Thymus (tissue), 14 donors: ENCODE data around the gene OSBPL9. TPM values are rescaled to one million over a fixed set of nuclear protein-coding genes. Genes with fewer than 3 reads are reported as not detected.
A peak's percentile ranks its signal among the peaks of the same experiment; 100 is the strongest.

Experiments used
- DNase-seq, 9 donors: peaks; one replicate each; pipeline ENCODE4 v3.0.0-alpha.2; 2013; ENCODE audit warnings: low spot score in 9 of 9, low read depth in 6 of 9, missing footprints in 1 of 9
- H3K27ac ChIP-seq, 2 donors: one replicate each; pipeline ENCODE4 v1.5.1; 2013; ENCODE audit warnings: control low read depth in 1 of 2, low read depth in 1 of 2, low read length in 1 of 2, mild to moderate bottlenecking in 1 of 2, moderate library complexity in 1 of 2
- H3K27me3 ChIP-seq, 2 donors: one replicate each; pipeline ENCODE4 v1.5.1; 2013; ENCODE audit warnings: low read length in 1 of 2; ENCODE audit not compliant: control insufficient read depth in 2 of 2, insufficient read depth in 1 of 2
- H3K36me3 ChIP-seq, 2 donors: one replicate each; pipeline ENCODE4 v1.5.1; 2013; ENCODE audit warnings: low read length in 1 of 2, mild to moderate bottlenecking in 1 of 2, moderate library complexity in 1 of 2; ENCODE audit not compliant: control insufficient read depth in 2 of 2, insufficient read depth in 2 of 2
- H3K4me1 ChIP-seq, 2 donors: one replicate each; pipeline ENCODE4 v1.5.1; 2013; ENCODE audit warnings: low read length in 2 of 2; ENCODE audit not compliant: control insufficient read depth in 2 of 2, insufficient read depth in 2 of 2
- H3K4me3 ChIP-seq, 2 donors: one replicate each; pipeline ENCODE4 v1.5.1; 2013; ENCODE audit warnings: low read length in 2 of 2, control low read depth in 1 of 2, mild to moderate bottlenecking in 1 of 2
- H3K9me3 ChIP-seq, 2 donors: one replicate each; pipeline ENCODE4 v1.5.1; 2013; ENCODE audit warnings: low read length in 1 of 2, mild to moderate bottlenecking in 1 of 2; ENCODE audit not compliant: control insufficient read depth in 2 of 2, insufficient read depth in 1 of 2
- WGBS: extraction: QIAGEN DNeasy Blood & Tissue Kit; methylation state at CpG from one replicate; pipeline ENCODE4 v1.1.7; 2013; 5-methylcytosine and 5-hydroxymethylcytosine counted together
- long read RNA-seq, 10 donors: transcript quantifications; one replicate each; lab custom pipeline, GENCODE V29; 2026
- polyA plus RNA-seq: library from polyadenylated mRNA; stranded (reverse); fragments of 200-250 nt; gene quantifications from one replicate; pipeline ENCODE4 v1.2.3, GENCODE V29; 2013
- total RNA-seq: library from RNA; stranded (reverse); fragments of 120-200 nt; gene quantifications from one replicate; pipeline ENCODE4 v1.2.4, GENCODE V29; 2013
- donor health status: healthy.

OSBPL9 gene, protein sequence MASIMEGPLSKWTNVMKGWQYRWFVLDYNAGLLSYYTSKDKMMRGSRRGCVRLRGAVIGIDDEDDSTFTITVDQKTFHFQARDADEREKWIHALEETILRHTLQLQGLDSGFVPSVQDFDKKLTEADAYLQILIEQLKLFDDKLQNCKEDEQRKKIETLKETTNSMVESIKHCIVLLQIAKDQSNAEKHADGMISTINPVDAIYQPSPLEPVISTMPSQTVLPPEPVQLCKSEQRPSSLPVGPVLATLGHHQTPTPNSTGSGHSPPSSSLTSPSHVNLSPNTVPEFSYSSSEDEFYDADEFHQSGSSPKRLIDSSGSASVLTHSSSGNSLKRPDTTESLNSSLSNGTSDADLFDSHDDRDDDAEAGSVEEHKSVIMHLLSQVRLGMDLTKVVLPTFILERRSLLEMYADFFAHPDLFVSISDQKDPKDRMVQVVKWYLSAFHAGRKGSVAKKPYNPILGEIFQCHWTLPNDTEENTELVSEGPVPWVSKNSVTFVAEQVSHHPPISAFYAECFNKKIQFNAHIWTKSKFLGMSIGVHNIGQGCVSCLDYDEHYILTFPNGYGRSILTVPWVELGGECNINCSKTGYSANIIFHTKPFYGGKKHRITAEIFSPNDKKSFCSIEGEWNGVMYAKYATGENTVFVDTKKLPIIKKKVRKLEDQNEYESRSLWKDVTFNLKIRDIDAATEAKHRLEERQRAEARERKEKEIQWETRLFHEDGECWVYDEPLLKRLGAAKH
- total RNA-seq (53.7 TPM), polyA plus RNA-seq (58.1 TPM)
- long read RNA-seq, donor 1, partial matches to known transcripts: 6 of 6 reads
- long read RNA-seq, donor 1, other reads (novel, unspliced or antisense): 0 of 6 reads
- long read RNA-seq, donor 2, partial matches to known transcripts: 482 of 599 reads
- long read RNA-seq, donor 2, other reads (novel, unspliced or antisense): 106 of 599 reads
- long read RNA-seq, donor 3, partial matches to known transcripts: 0 of 8 reads
- long read RNA-seq, donor 3, other reads (novel, unspliced or antisense): 0 of 8 reads
- long read RNA-seq, donor 4, partial matches to known transcripts: 122 of 132 reads
- long read RNA-seq, donor 4, other reads (novel, unspliced or antisense): 5 of 132 reads
- long read RNA-seq, donor 5, partial matches to known transcripts: 208 of 227 reads
- long read RNA-seq, donor 5, other reads (novel, unspliced or antisense): 8 of 227 reads
- long read RNA-seq, donor 6, partial matches to known transcripts: 109 of 124 reads
- long read RNA-seq, donor 6, other reads (novel, unspliced or antisense): 9 of 124 reads
- long read RNA-seq, donor 7, partial matches to known transcripts: 16 of 21 reads
- long read RNA-seq, donor 7, other reads (novel, unspliced or antisense): 0 of 21 reads
- long read RNA-seq, donor 8, partial matches to known transcripts: 72 of 75 reads
- long read RNA-seq, donor 8, other reads (novel, unspliced or antisense): 0 of 75 reads
- long read RNA-seq, donor 9, partial matches to known transcripts: 7 of 11 reads
- long read RNA-seq, donor 9, other reads (novel, unspliced or antisense): 0 of 11 reads
- long read RNA-seq, donor 10, partial matches to known transcripts: 5 of 11 reads
- long read RNA-seq, donor 10, other reads (novel, unspliced or antisense): 0 of 11 reads

DNA sequence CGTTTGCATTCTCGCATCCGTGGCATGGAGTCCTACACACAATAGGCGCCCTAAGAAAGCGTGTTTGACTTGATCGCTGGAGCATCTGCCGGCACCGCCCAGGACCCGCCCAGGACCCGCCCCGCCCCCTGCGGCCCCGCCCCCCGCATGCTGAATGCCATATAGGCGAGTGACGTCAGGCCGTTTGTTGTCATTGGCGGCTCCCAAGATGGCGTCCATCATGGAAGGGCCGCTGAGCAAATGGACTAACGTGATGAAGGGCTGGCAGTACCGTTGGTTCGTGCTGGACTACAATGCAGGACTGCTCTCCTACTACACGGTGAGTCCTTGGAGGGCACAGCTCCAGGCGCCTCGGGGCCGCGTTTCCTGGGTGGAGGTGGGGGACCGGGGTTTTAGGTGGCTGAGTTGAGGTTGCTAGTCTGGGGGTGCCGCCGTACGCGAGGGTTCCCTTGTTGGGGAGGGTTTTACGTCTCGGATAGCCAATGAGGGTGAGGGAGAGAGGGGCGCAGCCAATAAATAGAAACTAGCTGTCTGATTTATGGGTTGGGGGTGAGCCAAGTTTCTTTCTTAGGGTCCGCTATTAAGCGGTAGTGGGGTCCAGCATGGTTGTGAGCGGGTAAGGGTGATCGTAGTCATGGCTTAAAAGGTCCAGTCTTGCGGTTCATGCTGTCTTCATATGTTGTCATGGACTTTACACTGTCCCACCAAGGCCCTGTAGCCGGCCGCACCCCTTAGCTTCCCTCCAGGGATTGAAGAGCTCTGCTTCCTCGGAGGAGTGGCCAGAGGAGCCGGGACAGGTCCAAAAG is at the start of gene OSBPL9:
Gene OSBPL9 (plus strand): TSS at position 190 of the 806 bp plus-strand sequence. CDS start 19 bp downstream, at position 209.
- Histone ChIP-seq H3K4me1 (peaks cover 3 to 6% of the 10 kb centered on the region in 2 donors), H3K9me3 (no peaks in the 10 kb centered on the region), H3K36me3 (no peaks in the 10 kb centered on the region), H3K27ac (peak within 1 kb of the TSS; percentile 77 to 89), H3K27me3 (no peaks in the 10 kb centered on the region), H3K4me3 (peak within 1 kb of the TSS; percentile 82 to 99)
- WGBS: under 1% methylated on average over 45 of the region's 45 CpGs
- peak; percentile 75 to 95 (median 86) for DNase-seq

DNA sequence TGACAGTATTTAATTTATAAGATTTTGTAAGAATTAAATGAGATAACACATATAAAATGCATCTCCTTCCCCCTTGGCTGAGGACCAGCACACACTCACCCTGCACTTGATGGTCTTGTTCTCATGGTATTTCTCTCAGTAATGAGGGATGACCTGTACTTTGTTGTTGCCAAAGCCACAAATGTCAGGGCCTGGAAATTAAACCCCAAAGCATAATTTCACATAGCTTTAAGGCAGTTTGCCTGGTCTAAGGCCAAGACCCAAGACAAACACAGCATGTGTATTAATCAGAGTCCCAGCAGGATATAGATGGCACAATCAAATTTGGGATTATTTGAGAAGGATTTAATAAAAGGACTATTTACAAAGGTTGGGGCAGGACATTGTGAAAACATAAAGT is 49.2 kb upstream of the OSBPL9 start:
- Histone ChIP-seq H3K27me3 (no peaks in the 10 kb centered on the region), H3K4me1 (peaks cover 0 to 7% of the 10 kb centered on the region in 2 donors), H3K9me3 (no peaks in the 10 kb centered on the region), H3K27ac (no peak overlapping the region), H3K4me3 (no peak overlapping the region), H3K36me3 (no peaks in the 10 kb centered on the region)
- no peak for DNase-seq

DNA sequence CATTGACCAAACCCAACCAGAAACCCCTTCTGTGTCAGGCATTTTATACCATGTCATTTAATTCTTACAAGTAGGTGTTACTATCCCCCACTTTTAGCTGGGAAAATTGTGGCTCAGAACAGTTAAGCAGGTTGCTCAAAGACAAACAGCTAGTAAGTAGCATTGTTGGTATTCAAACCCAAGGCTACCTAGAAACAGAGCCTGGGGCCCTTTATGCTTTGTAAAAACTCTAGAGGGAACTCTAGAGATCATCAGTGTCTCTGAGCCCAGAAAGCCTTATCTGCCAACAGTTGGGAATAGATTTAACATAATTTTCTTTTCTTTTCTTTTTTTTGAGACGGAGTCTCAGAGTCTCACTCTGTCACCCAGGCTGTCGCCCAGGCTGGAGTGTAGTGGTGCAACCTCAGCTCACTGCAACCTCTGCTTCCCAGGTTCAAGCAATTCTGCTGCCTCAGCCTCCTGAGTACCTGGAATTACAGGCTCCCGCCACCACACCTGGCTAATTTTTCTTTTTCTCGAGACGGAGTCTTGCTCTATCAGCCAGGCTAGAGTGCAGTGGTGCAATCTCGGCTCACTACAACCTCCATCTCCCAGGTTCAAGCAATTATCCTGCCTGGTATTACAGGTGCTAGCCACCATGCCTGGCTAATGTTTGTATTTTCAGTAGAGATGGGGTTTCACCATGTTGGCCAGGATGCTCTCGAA is 48.5 kb upstream of the OSBPL9 start:
- no peak for DNase-seq
- peaks cover 0 to 7% of the 10 kb centered on the region in 2 donors for H3K4me1 ChIP-seq
- H3K4me3 ChIP-seq: no peak overlapping the region
- H3K27me3 ChIP-seq: no peaks in the 10 kb centered on the region
- no peak overlapping the region for H3K27ac ChIP-seq
- no peaks in the 10 kb centered on the region for H3K9me3 ChIP-seq
- WGBS: 96% methylated on average over 7 of the region's 7 CpGs
- no peaks in the 10 kb centered on the region for H3K36me3 ChIP-seq

DNA sequence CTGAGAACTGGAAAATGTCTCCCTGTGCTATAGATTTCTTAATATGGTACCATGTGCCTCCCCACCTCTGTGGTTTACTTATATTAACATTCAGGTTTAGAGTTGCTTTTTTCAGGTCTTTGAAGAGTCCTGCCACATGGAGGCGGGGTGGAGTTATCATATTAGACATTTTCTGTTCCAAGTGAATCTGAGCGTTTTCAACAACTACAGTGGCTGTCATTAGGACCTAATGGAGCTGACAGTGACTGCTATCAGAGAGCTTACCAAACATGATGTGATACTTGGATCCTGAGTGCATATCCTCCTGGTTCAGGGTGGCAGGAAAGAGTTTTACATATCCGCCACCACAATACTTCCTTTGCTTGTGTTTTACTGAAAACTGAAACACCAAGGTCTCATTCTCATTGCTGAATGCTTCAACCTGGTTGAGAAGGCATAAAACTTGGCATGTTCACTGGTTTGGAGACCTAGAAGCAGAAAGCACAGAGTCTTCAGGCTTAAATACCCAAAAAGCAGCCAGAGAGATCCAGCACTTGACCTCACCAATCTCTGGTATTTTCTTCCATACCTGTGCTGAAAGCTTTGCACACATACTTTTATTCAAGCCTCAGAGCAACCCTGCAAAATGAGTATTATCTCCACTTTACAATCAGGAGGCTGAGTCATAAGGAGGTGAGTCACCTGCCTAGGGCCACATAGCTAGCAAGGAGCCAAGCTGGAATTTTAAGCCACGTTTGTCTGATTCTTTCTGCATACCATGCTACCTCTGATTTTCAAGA is 47.4 kb upstream of the OSBPL9 start:
- DNase-seq: peak in 5 of 9 donors; percentile 5 to 59 (median 18)
- Histone ChIP-seq H3K36me3 (no peaks in the 10 kb centered on the region), H3K9me3 (no peaks in the 10 kb centered on the region), H3K27me3 (no peaks in the 10 kb centered on the region), H3K4me1 (peaks cover 0 to 7% of the 10 kb centered on the region in 2 donors), H3K27ac (peak overlapping the region; percentile 33 to 42), H3K4me3 (no peak overlapping the region)
- 31% methylated on average over 4 of the region's 4 CpGs for WGBS

DNA sequence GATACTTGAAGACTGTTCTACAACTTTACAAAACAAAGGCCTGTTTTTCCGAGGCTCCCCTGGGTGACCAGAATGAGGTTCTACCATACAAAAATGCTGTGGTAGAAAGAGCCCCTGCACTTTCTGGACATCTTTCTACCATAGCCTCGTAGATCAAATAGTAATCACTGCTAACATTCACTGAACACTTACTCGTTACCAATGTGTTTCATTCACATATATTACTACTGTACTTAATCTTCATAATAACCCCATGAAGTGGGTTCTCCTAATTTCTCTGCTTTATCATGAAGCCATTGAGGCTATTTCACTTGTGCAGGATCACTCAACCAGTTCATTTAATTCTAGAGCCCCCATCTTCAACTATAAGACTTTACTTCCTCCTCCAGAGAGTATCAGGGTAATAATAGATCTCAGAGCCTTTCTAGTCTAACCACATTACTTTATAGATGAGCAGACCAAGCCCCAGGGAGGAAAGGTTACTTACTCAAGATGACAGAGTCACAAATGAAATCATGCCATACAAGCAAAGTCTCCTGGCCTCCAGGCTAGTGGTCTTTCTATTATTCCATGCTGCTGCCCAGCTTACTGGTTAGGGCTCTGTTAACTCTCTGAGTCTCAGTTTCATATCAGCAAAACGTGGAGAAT is 46.7 kb upstream of the OSBPL9 start:
- 92% methylated on average over 4 of the region's 4 CpGs for WGBS

DNA sequence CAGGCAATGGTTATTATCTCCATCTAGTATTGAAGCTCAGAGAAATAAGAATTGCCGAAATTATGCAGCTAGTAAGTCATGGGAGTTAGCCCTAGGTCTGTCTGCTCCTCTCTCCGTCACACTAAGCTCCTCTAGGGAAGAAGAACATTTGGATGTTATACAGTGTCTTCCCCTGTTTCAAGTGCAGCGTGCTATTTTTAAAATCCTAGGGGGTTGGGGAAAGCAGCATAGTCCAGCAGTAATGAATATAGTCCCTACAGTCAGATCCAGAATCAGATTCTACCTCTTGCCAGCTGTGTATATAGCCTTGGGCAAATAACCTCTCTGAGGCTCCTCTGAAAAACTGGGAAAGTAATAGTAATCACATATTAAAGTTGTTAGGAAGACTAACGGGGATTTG is 44.5 kb upstream of the OSBPL9 start:
- H3K36me3 ChIP-seq: no peaks in the 10 kb centered on the region
- H3K27ac ChIP-seq: no peak overlapping the region
- no peak overlapping the region for H3K4me3 ChIP-seq
- peaks cover 0 to 7% of the 10 kb centered on the region in 2 donors for H3K4me1 ChIP-seq
- no peak for DNase-seq
- H3K27me3 ChIP-seq: no peaks in the 10 kb centered on the region
- H3K9me3 ChIP-seq: no peaks in the 10 kb centered on the region
- 99% methylated on average over 4 of the region's 4 CpGs for WGBS

More for the DNA sequence above, 46.7 kb upstream of the OSBPL9 start:
- no peaks in the 10 kb centered on the region for H3K36me3 ChIP-seq
- H3K4me1 ChIP-seq: peaks cover 0 to 7% of the 10 kb centered on the region in 2 donors
- H3K9me3 ChIP-seq: no peaks in the 10 kb centered on the region
- DNase-seq: no peak
- H3K27me3 ChIP-seq: no peaks in the 10 kb centered on the region
- no peak overlapping the region for H3K4me3 ChIP-seq
- peak overlapping the region in 1 of 2 donors; percentile 42 for H3K27ac ChIP-seq

DNA sequence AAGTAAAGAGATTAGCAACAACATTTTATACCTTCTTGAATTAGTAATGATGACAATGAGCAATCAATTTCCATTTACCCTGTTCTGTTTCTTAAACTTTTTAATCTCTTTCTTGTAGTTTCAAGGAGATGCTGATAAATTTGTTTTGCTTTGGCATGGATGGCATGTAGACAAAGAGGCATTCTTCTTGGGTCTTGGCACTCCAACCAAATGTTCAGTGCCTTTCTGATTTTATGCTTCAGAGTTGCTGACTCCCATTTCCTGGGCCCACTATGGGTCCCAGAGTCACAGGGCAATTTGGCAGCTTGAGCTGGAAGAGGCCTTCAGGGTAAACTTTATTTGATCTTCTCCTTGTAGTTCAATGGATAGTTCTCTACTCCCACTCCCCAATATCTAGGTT is 42.1 kb upstream of the OSBPL9 start:
- H3K4me1 ChIP-seq: peaks cover 0 to 2% of the 10 kb centered on the region in 2 donors
- no peaks in the 10 kb centered on the region for H3K9me3 ChIP-seq
- no peak overlapping the region for H3K27ac ChIP-seq
- H3K36me3 ChIP-seq: no peaks in the 10 kb centered on the region
- H3K27me3 ChIP-seq: no peaks in the 10 kb centered on the region
- DNase-seq: no peak
- H3K4me3 ChIP-seq: no peak overlapping the region
